HG03039 (cell line): ENCODE data around the gene ZNF608.
A peak's percentile ranks its signal among the peaks of the same experiment; 100 is the strongest.

Source experiments
- ATAC-seq: cut with Tn5 transposase; IDR thresholded peaks from one replicate; pipeline ENCODE4 v1.9.1; 2021; ENCODE audit warnings: mild to moderate bottlenecking, moderate library complexity; ENCODE audit not compliant: unreplicated experiment

ZNF608 gene

DNA sequence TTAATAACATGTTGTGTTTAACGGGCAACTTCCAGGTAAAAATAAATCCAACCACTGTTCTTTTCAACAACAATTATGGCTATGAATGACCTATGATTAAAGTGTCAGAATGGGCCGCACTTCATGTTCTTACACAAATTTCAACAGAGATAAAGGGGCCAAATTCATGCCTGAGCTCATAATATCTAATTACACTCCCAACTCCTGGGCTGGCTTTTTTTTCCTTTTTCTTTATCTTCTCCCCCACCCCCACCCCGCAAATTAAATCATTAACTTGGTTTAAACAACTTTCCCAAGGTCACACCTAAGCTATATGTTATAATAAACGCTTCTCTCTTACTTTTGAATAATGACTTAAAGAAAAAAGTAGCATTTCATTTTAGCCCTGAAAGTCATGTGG lies 25.8 kb downstream of the ZNF608 start:
- ATAC-seq: no peak

DNA sequence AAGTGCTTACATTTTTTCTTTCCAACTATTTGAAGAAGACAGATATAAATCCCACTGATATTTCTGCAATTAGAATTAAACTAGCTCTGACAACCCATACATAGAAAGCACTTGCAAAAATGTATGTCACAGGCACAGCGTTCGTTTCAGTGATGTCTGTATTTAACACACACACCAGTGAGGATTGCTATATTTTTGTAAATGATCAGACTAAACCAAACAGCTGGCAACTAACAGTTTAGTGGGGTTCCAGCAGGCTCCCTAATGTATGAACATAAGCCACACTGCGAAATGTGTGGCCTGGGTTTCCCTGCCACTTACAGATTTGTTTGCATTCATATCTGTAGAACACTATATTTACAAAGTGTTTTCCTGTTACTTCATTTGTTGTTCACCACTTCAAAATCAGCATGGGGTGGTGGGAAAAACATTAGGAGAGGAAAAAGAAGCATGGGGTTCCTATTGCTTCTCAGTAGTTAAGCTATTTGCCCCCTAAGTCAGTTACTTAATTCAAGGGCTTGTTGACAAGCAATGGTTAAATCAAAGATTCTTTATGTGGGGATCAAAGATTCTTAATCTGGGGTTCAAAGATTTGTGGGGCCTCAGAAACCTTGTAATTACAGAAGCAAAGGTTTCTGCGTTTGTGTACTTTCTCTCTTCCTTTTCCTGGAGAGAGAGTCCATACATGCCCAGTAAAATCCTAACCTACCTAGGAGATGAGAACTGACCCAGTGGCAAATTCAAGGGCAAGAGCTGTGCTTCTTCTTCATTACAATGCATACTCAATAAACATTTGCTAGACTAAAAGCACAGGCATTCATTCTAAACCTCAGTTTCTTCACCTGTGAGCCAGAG lies 27.1 kb downstream of the ZNF608 start:
- no peak for ATAC-seq

DNA sequence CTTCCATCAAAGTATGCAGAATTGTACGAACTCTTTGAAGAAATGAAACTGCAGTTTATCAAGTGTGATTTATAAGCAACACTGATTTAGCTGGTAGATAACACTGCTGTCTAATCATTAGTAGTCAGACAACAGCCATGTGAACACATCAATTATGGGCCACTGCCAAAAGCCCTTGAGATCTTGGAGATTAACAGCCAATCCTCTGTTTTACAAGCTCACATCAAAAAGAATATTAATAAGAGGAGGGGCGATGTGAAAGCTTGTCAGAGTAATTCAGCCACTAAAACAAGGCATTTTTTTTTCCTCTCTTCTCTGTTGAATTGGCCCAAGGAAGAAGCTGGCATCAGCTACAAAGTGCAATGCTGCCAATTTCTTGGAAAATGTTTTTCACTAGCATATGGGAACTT lies 28.1 kb downstream of the ZNF608 start:
- no peak for ATAC-seq

DNA sequence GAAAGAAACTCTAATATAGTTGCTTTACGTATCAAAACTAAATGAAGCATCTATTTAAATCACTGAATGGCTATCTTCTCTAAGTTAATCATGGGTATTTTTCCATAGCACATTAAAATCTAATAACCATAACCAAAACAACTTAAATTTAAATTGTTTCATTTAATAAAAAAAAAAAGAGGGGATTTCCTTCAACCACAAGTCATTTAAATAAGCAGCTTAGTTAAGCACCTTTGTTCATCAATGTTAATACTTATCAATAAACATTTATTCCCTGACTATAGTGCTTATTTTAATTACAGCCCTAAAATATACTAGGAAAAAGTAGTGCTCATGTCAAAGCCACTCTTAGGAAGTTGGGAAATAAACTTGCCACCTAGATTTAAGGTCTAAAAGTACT lies 30.3 kb downstream of the ZNF608 start:
- no peak for ATAC-seq

DNA sequence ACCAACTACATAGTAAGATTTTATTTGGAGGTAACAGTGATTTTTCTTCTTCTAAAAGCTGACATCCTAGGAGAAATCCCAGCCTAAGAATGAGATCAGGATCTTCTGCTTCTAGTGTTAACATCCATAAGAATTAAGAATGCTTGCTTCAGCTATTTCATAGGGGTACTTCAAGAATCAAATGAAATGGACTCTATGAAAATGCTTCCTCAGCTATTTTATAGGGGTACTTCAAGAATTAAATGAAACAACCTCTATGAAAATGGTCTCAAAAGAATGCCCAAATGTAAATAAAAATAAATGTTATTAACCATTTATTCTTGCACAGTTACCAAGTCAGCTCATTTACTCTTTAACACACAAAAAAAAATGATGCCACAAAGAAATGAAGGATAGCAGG lies 31.5 kb downstream of the ZNF608 start:
- no peak for ATAC-seq

DNA sequence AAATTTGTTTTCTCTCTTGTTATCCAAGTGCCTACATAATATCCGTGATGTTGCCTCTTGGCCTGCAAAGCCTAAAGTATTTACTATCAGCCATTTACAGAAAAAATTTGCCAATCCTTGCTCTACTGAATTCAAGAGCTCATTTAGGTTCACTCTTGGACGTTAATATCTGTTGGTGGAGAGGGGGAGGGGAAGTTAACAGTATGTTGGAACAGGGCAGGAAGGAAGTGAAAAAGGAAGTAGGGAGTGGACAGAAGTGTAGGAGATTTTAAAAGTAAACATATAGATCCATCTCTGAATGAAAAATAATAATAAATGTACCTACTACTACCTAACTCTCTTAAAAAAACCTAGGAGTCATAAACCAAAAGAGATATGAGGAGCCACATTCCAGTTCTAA lies 32.8 kb downstream of the ZNF608 start:
- no peak for ATAC-seq

DNA sequence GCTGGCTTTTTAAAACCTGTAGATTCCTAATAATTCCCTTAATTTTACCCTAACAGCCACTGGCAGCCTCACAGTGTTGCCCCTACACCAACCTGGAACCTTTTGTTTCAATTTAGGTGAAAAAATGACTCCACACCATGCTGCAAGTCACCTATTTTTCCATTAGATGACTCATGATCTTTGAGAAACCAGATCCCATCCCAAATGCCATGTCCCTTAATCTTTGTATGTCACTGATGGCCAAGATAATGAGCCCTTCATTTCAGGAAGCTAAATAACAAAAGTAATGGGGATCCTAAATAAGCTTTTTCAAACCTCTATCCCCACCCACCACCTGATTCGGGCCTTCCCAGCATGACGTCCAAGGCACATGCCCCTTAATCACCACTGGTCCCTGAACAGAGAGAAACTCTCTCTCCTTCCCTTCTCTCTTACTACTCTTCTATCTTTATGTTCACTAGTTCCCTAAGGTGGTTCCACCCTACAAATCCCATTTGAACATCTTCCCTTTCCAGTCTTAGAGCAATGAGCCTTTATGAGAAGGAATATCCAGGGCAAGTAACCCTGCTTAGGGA lies 33.6 kb downstream of the ZNF608 start:
- no peak for ATAC-seq

DNA sequence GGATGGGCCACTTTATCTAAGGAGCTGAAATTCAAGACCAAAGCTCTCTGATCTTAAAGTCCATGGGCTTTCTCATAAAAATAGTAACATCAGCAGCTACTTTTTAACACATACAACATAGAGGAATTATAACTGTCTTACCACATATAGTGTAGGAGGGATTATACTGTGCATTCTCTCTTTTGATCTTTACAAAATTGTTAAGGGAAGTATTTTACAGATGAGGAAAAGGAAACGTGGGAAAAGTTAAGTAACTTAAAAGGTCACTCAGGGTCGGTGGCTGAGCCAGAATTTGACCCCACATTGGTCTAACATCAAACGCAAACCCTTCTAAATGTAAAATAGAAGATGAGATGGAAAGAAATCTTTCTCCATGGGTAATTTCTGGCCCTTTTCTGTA lies 38.4 kb downstream of the ZNF608 start:
- ATAC-seq: no peak

DNA sequence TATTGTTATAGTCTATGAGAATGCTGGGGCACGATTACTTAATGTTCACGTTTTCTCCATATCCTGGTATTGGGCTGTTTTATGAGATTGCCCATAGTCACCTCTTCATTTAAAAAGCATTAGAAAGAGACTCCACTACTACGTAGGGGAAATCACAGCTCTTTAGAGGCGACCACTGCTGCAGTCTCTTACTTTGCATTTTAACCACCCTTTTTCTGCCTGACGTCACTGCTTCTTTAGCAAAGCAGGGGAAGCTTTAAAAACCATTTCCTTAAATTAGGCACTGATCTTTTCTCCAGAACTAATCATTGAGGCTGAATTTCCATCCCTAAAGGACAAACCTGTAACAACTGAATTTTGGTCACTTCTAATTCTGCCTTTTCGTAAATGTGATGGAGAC lies 38.9 kb downstream of the ZNF608 start:
- peak; percentile 32 for ATAC-seq

DNA sequence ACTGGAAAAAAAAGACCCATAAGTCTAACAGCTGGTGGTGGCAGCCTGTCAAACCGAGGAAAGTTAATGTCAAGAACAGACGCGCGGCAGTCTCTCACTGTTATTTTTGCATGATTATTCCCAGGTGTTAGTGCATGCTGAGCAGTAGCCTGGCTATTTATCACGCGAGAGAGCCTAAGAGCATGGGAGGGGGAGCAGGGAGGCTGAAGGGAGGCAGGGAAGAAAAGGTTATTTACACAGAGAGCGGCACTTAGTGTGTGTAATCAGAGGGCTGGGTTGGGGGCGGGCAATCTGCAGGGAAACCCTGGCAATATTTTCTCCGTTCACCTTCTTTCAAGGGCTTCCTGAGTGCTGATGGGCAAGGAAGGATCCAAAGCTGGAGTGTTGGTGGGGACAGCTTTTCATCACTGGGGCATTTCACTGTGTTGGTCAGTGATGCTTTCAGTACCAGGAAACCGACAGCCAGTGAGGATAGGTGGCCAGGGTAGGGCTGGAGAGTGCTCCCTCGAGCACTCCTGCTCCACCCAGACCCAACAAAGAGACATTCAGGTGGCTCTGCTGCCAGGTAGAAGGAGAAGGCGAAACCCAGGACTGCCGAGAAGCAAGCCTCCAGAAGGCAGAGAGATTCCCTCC lies 39.6 kb downstream of the ZNF608 start:
- no peak for ATAC-seq

DNA sequence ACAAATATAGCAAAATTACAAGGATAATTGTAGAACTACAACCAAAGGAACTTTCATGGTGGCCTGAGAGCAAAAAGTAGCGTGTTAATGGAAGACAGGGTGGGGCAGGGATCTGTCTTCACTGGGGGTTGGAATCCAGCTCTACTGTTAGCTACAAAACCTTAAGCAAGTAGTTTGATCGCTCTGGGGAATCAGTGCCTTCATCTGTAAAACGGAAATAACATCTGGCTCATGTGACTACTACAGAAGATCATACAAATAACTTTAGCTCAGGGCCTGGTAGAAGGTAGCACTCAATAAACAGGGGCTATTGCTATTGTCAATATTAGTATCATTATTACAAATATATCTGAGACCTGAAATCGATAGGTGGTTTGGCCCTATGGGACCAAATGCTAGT lies 40.4 kb downstream of the ZNF608 start:
- ATAC-seq: no peak

DNA sequence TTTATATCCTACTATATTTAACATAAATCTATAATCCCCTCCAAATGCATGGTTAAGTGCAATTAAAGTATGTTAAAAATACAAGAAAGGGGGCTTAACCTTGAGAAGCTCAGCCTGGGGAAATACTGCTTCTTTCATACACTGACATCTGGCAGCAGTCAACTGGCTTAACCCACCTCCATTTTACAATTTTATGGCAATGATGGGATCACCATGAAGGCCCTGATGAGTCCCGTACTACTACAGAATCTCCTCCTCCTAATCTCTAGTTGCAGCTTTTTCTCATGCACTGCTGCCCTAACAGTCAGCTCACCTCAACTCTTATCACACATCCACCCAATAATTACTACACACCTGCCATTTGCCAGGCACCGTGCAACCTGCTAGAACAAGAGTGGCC lies 40.9 kb downstream of the ZNF608 start:
- no peak for ATAC-seq

DNA sequence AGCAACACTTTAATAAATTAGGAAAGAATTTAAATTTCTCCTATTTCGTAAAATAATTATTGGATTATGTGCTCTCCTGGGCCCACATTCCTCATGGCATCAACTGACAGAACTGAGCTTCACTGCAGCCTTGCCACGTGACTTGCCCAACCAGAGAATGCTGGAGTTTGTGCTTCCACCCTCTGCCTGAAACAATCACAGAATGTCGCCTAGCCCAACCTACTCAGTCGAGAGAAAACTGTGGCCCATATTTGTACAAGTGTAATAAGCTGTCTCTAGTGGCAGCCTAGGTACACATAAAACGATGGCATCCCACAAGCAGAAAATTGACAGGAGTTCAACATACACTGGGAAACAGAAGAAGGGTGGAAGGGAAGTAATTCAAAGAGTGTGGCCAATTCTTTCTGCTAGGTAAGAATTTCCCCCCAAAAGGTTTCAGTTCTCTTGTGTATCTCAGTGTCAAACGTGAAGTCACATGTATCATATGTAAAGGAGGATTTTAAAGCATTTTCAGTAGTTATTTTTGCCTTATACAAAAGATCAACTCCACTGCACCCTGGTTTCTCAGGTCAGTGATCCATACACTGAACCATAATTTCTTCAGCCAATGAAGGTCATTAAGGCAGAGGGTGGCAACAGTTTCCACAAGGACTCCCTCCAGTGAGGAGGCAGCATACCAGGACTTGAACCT lies 41.7 kb downstream of the ZNF608 start:
- ATAC-seq: peak; percentile 75

DNA sequence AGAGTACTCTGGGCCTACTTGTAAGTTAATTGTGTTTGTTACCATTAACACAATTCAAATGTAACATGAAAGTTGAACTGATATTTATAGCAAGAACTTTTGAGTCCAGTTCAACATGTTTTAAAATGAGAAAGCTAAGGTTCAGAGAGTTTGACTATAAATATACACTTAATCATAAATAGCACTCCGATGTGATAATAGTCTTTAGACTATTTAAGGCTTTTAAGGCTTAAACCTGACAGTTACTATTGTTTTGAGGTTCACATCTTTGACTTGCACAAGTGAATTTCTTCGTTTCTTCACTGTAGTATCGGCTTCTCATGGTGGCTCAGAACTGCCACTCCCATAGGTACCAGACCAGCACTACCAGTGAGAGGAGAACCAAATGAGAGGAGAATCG lies 42.4 kb downstream of the ZNF608 start:
- no peak for ATAC-seq

DNA sequence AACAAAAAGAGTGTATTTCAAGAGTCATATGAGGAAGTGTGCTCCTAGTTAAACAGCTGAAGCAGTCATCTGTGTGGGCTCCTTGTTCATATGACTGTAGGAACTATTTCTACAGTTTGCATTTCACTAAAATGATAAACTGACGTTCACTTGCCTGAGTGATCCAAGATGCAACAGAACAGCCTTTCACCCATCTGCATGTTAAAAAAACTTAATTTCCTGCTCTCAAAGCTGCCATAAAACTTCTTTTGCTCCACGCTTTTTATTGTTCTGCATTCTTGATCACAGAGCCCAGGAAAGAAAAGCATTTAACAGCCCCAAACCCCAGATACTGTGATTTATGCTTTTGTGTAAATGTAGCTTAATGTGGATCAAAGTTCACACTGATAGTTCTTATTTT lies 43.9 kb downstream of the ZNF608 start:
- ATAC-seq: no peak

DNA sequence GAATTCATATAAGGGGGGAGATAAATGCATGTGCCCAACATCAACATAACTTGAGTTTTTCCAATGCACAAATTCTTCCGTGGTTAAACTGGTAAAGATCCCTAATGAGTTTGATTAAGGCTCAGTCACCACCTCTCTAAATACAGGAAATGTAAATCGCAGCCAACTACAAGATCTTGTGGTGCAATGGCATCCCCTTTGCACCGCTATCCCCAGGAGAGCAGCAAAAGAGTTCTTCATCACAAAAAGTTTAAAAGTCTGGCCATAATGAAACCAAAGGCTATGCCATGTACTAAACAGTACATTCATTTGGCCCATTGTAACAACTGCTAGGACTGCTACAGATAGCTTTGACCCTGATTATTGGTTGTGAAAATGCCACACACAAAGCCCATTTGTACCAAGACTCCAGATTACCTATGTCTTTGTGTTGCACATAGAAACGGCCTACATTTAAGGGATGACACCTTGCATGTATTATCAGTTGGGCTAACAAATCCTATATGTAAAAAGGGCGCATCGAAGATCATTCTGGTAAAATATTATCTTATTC lies 44.5 kb downstream of the ZNF608 start:
- ATAC-seq: no peak

DNA sequence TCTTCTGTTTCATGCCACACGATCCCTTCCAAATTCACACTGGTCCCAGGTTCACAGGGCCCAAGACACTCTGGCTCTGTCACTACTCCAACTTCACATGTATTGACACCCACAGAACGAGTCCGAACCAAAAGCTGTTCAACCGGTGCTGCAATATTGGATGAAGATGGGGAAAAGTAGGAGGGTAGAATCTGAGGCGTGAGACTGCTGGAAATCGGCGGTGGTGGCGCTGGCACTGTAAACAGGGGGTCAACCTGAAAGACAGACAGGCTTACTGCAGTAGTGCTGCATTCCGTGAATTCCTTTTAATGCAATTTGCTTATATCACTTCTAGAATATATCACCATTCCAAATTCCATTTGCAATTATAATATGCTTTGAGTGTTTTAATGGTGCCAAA lies 45.4 kb downstream of the ZNF608 start:
- ATAC-seq: no peak

DNA sequence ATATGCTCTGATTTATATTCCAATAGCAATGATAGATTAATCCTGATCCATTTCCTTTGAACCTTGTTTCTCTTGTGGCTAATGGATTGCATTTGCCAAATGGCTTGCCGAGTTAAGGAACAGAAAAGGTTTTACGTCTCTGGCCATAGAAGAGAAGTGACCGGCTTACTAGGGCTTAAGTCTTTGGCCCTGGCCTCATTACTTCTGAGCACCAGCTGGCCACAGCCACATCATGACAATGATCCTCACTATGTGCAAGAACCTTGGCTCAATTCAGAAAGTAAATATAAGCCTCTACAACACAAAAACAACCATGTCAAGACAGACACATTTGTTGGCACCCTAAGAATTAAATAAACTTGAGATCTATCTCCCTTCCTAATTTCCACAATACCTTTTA lies 46.1 kb downstream of the ZNF608 start:
- no peak for ATAC-seq

DNA sequence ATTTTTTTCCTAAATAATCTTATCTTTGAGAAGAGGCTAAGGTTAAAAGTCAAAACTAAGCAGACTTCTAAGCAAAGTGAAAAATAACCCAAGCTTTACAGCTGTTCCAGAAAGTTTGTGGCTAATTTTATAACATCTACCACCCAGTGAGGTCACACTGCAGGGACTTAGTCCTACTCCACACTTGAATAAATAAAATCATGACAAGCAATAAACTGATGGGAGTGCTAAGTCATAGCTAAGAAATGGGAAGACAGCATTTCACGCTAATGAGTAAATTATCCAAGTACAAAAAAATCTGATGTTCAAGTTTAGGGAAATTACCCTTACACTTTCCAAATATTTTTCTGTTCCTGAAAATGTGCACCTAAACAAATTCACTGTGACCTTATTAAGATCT lies 47.7 kb downstream of the ZNF608 start:
- ATAC-seq: no peak

DNA sequence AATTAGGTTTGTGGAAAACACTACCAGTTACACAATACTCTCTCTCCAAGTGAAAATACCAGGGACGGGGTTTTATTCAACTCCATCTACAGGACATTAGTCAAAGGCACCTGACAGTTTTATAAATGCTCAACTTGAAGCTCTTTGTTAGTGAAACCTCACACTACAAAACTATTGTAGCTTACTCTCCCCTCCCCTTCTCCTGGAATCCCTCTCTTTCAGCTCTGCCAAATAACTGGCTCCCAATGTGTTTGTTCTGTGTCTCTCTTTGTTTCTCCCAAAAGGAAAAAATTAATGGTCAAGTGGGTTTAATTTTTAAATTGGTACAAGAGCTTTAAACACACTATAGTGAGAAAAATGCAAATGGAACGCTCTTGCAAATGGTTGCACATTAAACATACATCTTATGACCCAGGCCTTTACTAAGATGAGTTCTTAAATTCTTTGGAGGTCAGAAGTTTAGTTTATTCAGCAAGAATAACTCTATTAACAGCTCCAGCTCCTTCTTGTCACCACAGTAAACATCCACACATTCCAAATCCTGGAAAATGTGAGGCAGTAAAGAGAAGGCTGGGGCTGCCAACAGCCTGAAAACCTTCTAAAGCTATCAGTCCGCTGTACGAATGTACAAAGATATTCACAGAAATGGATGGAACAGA lies 48.4 kb downstream of the ZNF608 start:
- no peak for ATAC-seq

DNA sequence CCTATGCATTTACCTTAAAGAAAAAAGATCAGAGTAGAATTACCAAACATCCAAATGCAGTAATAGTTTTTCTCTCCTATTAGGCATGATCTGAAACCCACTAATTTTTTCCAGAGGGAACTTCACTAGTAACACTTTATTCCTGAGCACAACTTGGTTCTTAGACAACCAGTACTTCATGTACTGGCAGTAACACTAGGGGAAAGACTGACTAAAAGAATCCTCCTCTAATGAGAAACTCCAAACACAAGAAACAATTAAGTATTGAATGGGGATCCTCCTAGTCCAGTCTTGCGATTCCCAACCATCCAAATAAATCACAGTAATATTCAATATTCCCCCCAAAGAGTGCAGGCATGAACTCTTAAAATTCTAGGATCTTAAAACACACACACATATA lies 48.9 kb downstream of the ZNF608 start:
- no peak for ATAC-seq
